ENCODE results near the gene TLR5. TPM values are rescaled to one million over a fixed set of nuclear protein-coding genes. Genes with fewer than 3 reads are reported as not detected.

The TLR5 gene
- total RNA-seq, 3 donors from 2014 or later (not counting 1 experiment from before 2014, with no cell fraction given): 0.24 to 0.41 (median 0.33) TPM

- intact Hi-C loops (cut with micrococcal nuclease): no loop called here
- no peak overlapping the region for H3K27ac ChIP-seq (ENCODE audit: low read length)
- ATAC-seq (no peak), DNase-seq (no peak)
- H3K4me3 ChIP-seq (ENCODE audit: low read length): no peak overlapping the region
- no peak overlapping the region for H3K27ac Mint-ChIP-seq
- WGBS (ENCODE audit: insufficient coverage): 47% methylated on average over 3 of the region's 3 CpGs
- peaks cover 7 to 15% of the 10 kb centered on the region in 2 donors for H3K27me3 Mint-ChIP-seq (ENCODE audit: low read depth in 2 of 2)
- H3K36me3 ChIP-seq (ENCODE audit: control insufficient read depth, insufficient read depth, low read length): no peaks in the 10 kb centered on the region
- H3K4me1 ChIP-seq (ENCODE audit: control insufficient read depth, insufficient read depth, low read length): no peaks in the 10 kb centered on the region
- H3K9me3 Mint-ChIP-seq: no peaks in the 10 kb centered on the region
- H3K4me1 Mint-ChIP-seq: peaks cover 8 to 11% of the 10 kb centered on the region in 2 donors
- TF ChIP-seq CTCF (IDR thresholded peaks at IDR 0.05): no peak
- no peaks in the 10 kb centered on the region for H3K9me3 ChIP-seq (ENCODE audit: control insufficient read depth, insufficient read depth, low read length)
- H3K36me3 Mint-ChIP-seq: no peaks in the 10 kb centered on the region
- no peak overlapping the region for H3K4me3 Mint-ChIP-seq
- H3K27me3 ChIP-seq (ENCODE audit: control insufficient read depth, insufficient read depth, low read length): no peaks in the 10 kb centered on the region
These were observed 10.4 kb upstream of the TLR5 start for GRCh38 chr1:223153177-223154119.

- 96% methylated on average over 4 of the region's 4 CpGs for WGBS (ENCODE audit: insufficient coverage)
- DNase-seq (no peak), ATAC-seq (no peak)
- Mint-ChIP-seq H3K4me3 (no peak overlapping the region), H3K27ac (no peak overlapping the region), H3K27me3 (ENCODE audit: low read depth in 2 of 2) (peaks cover 7 to 15% of the 10 kb centered on the region in 2 donors), H3K9me3 (no peaks in the 10 kb centered on the region), H3K36me3 (no peaks in the 10 kb centered on the region), H3K4me1 (peaks cover 8 to 11% of the 10 kb centered on the region in 2 donors)
- TF ChIP-seq CTCF (IDR thresholded peaks at IDR 0.05): no peak
- Histone ChIP-seq H3K27me3 (ENCODE audit: control insufficient read depth, insufficient read depth, low read length) (no peaks in the 10 kb centered on the region), H3K36me3 (ENCODE audit: control insufficient read depth, insufficient read depth, low read length) (no peaks in the 10 kb centered on the region), H3K9me3 (ENCODE audit: control insufficient read depth, insufficient read depth, low read length) (no peaks in the 10 kb centered on the region), H3K27ac (ENCODE audit: low read length) (no peak overlapping the region), H3K4me3 (ENCODE audit: low read length) (no peak overlapping the region), H3K4me1 (ENCODE audit: control insufficient read depth, insufficient read depth, low read length) (no peaks in the 10 kb centered on the region)
- intact Hi-C loops (cut with micrococcal nuclease): no loop called here
These were observed 9.4 kb upstream of the TLR5 start for GRCh38 chr1:223152399-223152798.

- WGBS (ENCODE audit: insufficient coverage): 93% methylated on average over 5 of the region's 5 CpGs
- Mint-ChIP-seq H3K4me1 (peaks cover 8 to 11% of the 10 kb centered on the region in 2 donors), H3K27ac (no peak overlapping the region), H3K4me3 (no peak overlapping the region), H3K9me3 (no peaks in the 10 kb centered on the region), H3K36me3 (peaks cover 6% of the 10 kb centered on the region), H3K27me3 (ENCODE audit: low read depth in 2 of 2) (peaks cover 25 to 26% of the 10 kb centered on the region in 2 donors)
- intact Hi-C loops (cut with micrococcal nuclease): no loop called here
- H3K9me3 ChIP-seq (ENCODE audit: control insufficient read depth, insufficient read depth, low read length): no peaks in the 10 kb centered on the region
- no peaks in the 10 kb centered on the region for H3K27me3 ChIP-seq (ENCODE audit: control insufficient read depth, insufficient read depth, low read length)
- TF ChIP-seq CTCF (IDR thresholded peaks at IDR 0.05): no peak
- no peaks in the 10 kb centered on the region for H3K4me1 ChIP-seq (ENCODE audit: control insufficient read depth, insufficient read depth, low read length)
- ATAC-seq: no peak
- no peak overlapping the region for H3K4me3 ChIP-seq (ENCODE audit: low read length)
- no peak overlapping the region for H3K27ac ChIP-seq (ENCODE audit: low read length)
- no peaks in the 10 kb centered on the region for H3K36me3 ChIP-seq (ENCODE audit: control insufficient read depth, insufficient read depth, low read length)
- no peak for DNase-seq
These were observed 7.4 kb upstream of the TLR5 start for GRCh38 chr1:223150443-223150842.

Measured in natural killer cell (primary cell).